Right lobe of liver (tissue), 6 donors: Measurements from ENCODE around the gene SRPK3. TPM values are rescaled to one million over a fixed set of nuclear protein-coding genes. Genes with fewer than 3 reads are reported as not detected.
A peak's percentile ranks its signal among the peaks of the same experiment; 100 is the strongest.

Experiments used
- ATAC-seq, 4 donors: fragments of 200-7000 bp; cut with Tn5 transposase; one replicate each; pipeline ENCODE4 v1.9.1; 2020; ENCODE audit warnings: mild to moderate bottlenecking in 4 of 4, moderate library complexity in 4 of 4
- DNase-seq, 3 donors: peaks; one replicate each; pipeline ENCODE4 v3.0.0-alpha.2; 2020
- H3K27ac ChIP-seq, 3 donors: fragments of 200-600 bp; one replicate each; pipeline ENCODE4 v1.8.0; 2022
- H3K27me3 ChIP-seq, 2 donors: fragments of 200-600 bp; one replicate each; pipeline ENCODE4 v1.8.0; 2022
- H3K36me3 ChIP-seq, 4 donors: fragments of 200-600 bp; sonication (generic) in 1 of 4; one replicate each; pipeline versions ENCODE4 v1.5.1 to v1.8.0; 2017 to 2022; ENCODE audit warnings: control low read depth in 1 of 4
- H3K4me1 ChIP-seq, 4 donors: fragments of 200-600 bp; sonication (generic) in 1 of 4; one replicate each; pipeline versions ENCODE4 v1.5.1 to v1.8.0; 2017 to 2022; ENCODE audit warnings: control low read depth in 1 of 4
- H3K4me3 ChIP-seq, 3 donors: fragments of 200-600 bp; one replicate each; pipeline ENCODE4 v1.8.0; 2022
- H3K9me3 ChIP-seq, 4 donors: fragments of 200-600 bp; sonication (generic) in 1 of 4; one replicate each; pipeline versions ENCODE4 v1.5.1 to v1.8.0; 2017 to 2022; ENCODE audit warnings: control low read depth in 1 of 4
- CTCF ChIP-seq, 4 donors: fragments of 200-600 bp in 3 of 4; fragments of 450-650 bp in 1 of 4; IDR thresholded peaks; one replicate each; pipeline versions ENCODE4 v1.5.1 to v1.8.0; 2016 to 2022; ENCODE audit warnings: antibody characterized with exemption in 4 of 4, mild to moderate bottlenecking in 2 of 4
- POLR2A ChIP-seq: fragments of 450-650 bp; IDR thresholded peaks from one replicate; pipeline ENCODE4 v1.6.1; 2017; ENCODE audit warnings: antibody characterized with exemption, mild to moderate bottlenecking
- WGBS: methylation state at CpG from one replicate; pipeline ENCODE4 v1.1.6; 2018; ENCODE audit warnings: low coverage, low lambda C conversion rate; ENCODE audit not compliant: insufficient coverage; ENCODE audit errors: missing lambda C conversion rate; 5-methylcytosine and 5-hydroxymethylcytosine counted together
- intact Hi-C, 2 donors: fragments of 100-400 bp; cut with DNase I; formaldehyde crosslinking; loops; one replicate each; pipeline versions ENCODE4 v1.11.2 to v1.14.1; 2022
- total RNA-seq, 6 experiments: library from RNA; depleted of rRNA in 2 of 6; stranded (reverse); fragments of >200 nt in 2 of 6; fragmentation: NEBNext Ultra II Directional in 3 of 6; extraction: Animal tissue kit (Norgen Biotek cat#: 25700) in 3 of 6; gene quantifications; one replicate each; pipeline versions ENCODE4 v1.1.0 to v1.2.4, GENCODE V29; 2016 to 2023
- donor health status: DM: no; HTN: yes; CAD: no.
- donor health status: DM: no; HTN: no; CAD: no.
- donor health status: DM: no; HTN: no; CAD: no.
- donor health status: DM: no; HTN: yes; CAD: no.
- donor health status: DM: no; HTN: yes; CAD: no.

The SRPK3 gene
- total RNA-seq, 6 experiments from 2014 or later = not detected

- 60% methylated on average over 1 of the region's 27 CpGs for WGBS
- intact Hi-C loops = loop anchor here in 1 of 2 donors (5.0 kb wide), 1 partner anchor 182 kb away; no protein-coding TSS in a partner anchor
- no peaks in the 10 kb centered on the region for H3K27me3 ChIP-seq
- H3K4me3 ChIP-seq = no peak overlapping the region
- DNase-seq (peak; percentile 27 to 52 (median 41)), ATAC-seq (peak; percentile 38 to 49 (median 46))
- no peaks in the 10 kb centered on the region for H3K9me3 ChIP-seq
- no peak for TF ChIP-seq CTCF (IDR thresholded peaks at IDR 0.05)
- TF ChIP-seq POLR2A = no peak
- no peaks in the 10 kb centered on the region for H3K36me3 ChIP-seq
- H3K4me1 ChIP-seq = no peaks in the 10 kb centered on the region
- no peak overlapping the region for H3K27ac ChIP-seq
Observed at GRCh38 chrX:153765138-153766079, 15.4 kb upstream of the SRPK3 start.

GRCh38 chrX:153766098-153766817 lies 14.6 kb upstream of the SRPK3 start:
- Histone ChIP-seq H3K27ac (no peak overlapping the region), H3K4me1 (no peaks in the 10 kb centered on the region), H3K27me3 (no peaks in the 10 kb centered on the region), H3K9me3 (no peaks in the 10 kb centered on the region), H3K36me3 (no peaks in the 10 kb centered on the region), H3K4me3 (no peak overlapping the region)
- TF ChIP-seq CTCF (IDR thresholded peaks at IDR 0.05) = no peak
- no peak for TF ChIP-seq POLR2A
- peak; percentile 27 to 51 (median 30) for DNase-seq
- intact Hi-C loops = loop anchor here in 1 of 2 donors (5.0 kb wide), 1 partner anchor 181 kb away; no protein-coding TSS in a partner anchor
- peak in 1 of 4 donors; percentile 21 for ATAC-seq
- WGBS = 55% methylated on average over 20 of the region's 21 CpGs

GRCh38 chrX:153766871-153767673 lies 13.8 kb upstream of the SRPK3 start:
- H3K27ac ChIP-seq = no peak overlapping the region

More at GRCh38 chrX:153766871-153767673, 13.8 kb upstream of the SRPK3 start:
- Histone ChIP-seq H3K4me1 (no peaks in the 10 kb centered on the region), H3K36me3 (no peaks in the 10 kb centered on the region), H3K9me3 (no peaks in the 10 kb centered on the region), H3K27me3 (no peaks in the 10 kb centered on the region), H3K4me3 (no peak overlapping the region)
- intact Hi-C loops = loop anchor here in 1 of 2 donors (5.0 kb wide), 1 partner anchor 180 kb away; no protein-coding TSS in a partner anchor
- WGBS = 69% methylated on average over 10 of the region's 56 CpGs
- TF ChIP-seq POLR2A (no peak), CTCF (IDR thresholded peaks at IDR 0.05) (no peak)
- ATAC-seq (no peak), DNase-seq (peak; percentile 17 to 56 (median 29))
